Keratinocyte (primary cell): ENCODE measurements around the gene C7. TPM values are rescaled to one million over a fixed set of nuclear protein-coding genes. Genes with fewer than 3 reads are reported as not detected.

Source experiments
- DNase-seq: peaks from one replicate; pipeline ENCODE4 v3.0.0-alpha.2; 2011; ENCODE audit warnings: low read depth, missing footprints, low spot score
- FAIRE-seq: peaks from 2 replicates; lab custom pipeline; 2011; peaks lifted over from hg19 to GRCh38; lab: Jason Lieb, UNC
- H2AFZ ChIP-seq: 2 replicates; pipeline ENCODE4 v1.6.0; 2012; ENCODE audit warnings: low read length, control low read depth, inconsistent platforms; ENCODE audit not compliant: control insufficient read depth
- H3K27ac ChIP-seq: 2 replicates; pipeline ENCODE4 v1.5.1; 2011; ENCODE audit warnings: low read length; ENCODE audit not compliant: control insufficient read depth, insufficient read depth
- H3K27me3 ChIP-seq: 3 replicates; pipeline ENCODE4 v1.6.0; 2011; ENCODE audit warnings: low read length; ENCODE audit not compliant: control insufficient read depth, insufficient read depth; ENCODE audit errors: extremely low read depth
- H3K36me3 ChIP-seq, 2 experiments: 2 replicates in 1 of 2; 3 replicates in 1 of 2; pipeline ENCODE4 v1.5.1; 2011; ENCODE audit warnings: low read length in 2 of 2, mild to moderate bottlenecking in 1 of 2; ENCODE audit not compliant: control insufficient read depth in 2 of 2, insufficient read depth in 2 of 2; ENCODE audit errors: extremely low read depth in 1 of 2
- H3K4me1 ChIP-seq: 3 replicates; pipeline ENCODE4 v1.5.1; 2011; ENCODE audit warnings: low read length; ENCODE audit not compliant: control insufficient read depth, insufficient read depth; ENCODE audit errors: extremely low read depth
- H3K4me2 ChIP-seq: 3 replicates; pipeline ENCODE4 v1.6.0; 2011; ENCODE audit warnings: low read depth, low read length; ENCODE audit not compliant: control insufficient read depth, insufficient read depth; ENCODE audit errors: extremely low read depth
- H3K4me3 ChIP-seq, 3 experiments: fragments of 200-600 bp in 1 of 3; sonication (generic) in 1 of 3; 2 replicates in 2 of 3; 3 replicates in 1 of 3; pipeline ENCODE4 v1.5.1; 2011 to 2016; ENCODE audit warnings: low read length in 3 of 3, mild to moderate bottlenecking in 3 of 3, control low read depth in 2 of 3, inconsistent platforms in 1 of 3, low read depth in 1 of 3, mixed read lengths in 1 of 3, mixed run types in 1 of 3, moderate library complexity in 1 of 3; ENCODE audit not compliant: control insufficient read depth in 2 of 3, insufficient read depth in 2 of 3; ENCODE audit errors: extremely low read depth in 1 of 3
- H3K79me2 ChIP-seq: 2 replicates; pipeline ENCODE4 v1.6.0; 2012; ENCODE audit warnings: low read length; ENCODE audit not compliant: control insufficient read depth, insufficient read depth
- H3K9ac ChIP-seq: 3 replicates; pipeline ENCODE4 v1.6.0; 2011; ENCODE audit warnings: low read length; ENCODE audit not compliant: control insufficient read depth, insufficient read depth; ENCODE audit errors: extremely low read depth
- H3K9me1 ChIP-seq: 3 replicates; pipeline ENCODE4 v1.6.0; 2011; ENCODE audit warnings: low read length; ENCODE audit not compliant: control insufficient read depth, insufficient read depth; ENCODE audit errors: extremely low read depth
- H3K9me3 ChIP-seq: 2 replicates; pipeline ENCODE4 v1.5.1; 2012; ENCODE audit warnings: low read depth, low read length; ENCODE audit not compliant: control insufficient read depth
- H4K20me1 ChIP-seq: 3 replicates; pipeline ENCODE4 v1.6.0; 2011; ENCODE audit warnings: low read length; ENCODE audit not compliant: control insufficient read depth, insufficient read depth; ENCODE audit errors: extremely low read depth
- EZH2 ChIP-seq: IDR thresholded peaks from one replicate; pipeline ENCODE4 v1.6.1; 2012; ENCODE audit warnings: inconsistent platforms, mild to moderate bottlenecking, low read length, moderate library complexity
- dilution Hi-C: fragments of 300-500 bp; cut with MboI; formaldehyde crosslinking; loops from one replicate; pipeline ENCODE4 v1.7.0; 2020; ENCODE audit warnings: low sequenced_read_pairs; ENCODE audit not compliant: extremely low pct_ligation_motif_present
- polyA plus RNA-seq, 5 experiments: library from polyadenylated mRNA; depleted of rRNA in 3 of 5; stranded (reverse) in 3 of 5; stranded (forward) in 1 of 5; unstranded in 1 of 5; fragments of >200 nt; gene quantifications; 1 replicate in 1 of 5; 2 replicates in 3 of 5; 3 replicates in 1 of 5; pipeline versions ENCODE4 v1.2.1 to v1.2.3, GENCODE V29; 2011 to 2012; ENCODE audit warnings: missing spikeins in 2 of 5, low read depth in 1 of 5, low replicate concordance in 1 of 5
- TF ChIP-seq, protein P1 (sequence below), 3 experiments: IDR thresholded peaks in 1 of 3; conservative IDR thresholded peaks in 1 of 3; optimal IDR thresholded peaks in 1 of 3; 2 replicates in 2 of 3; 3 replicates in 1 of 3; pipeline versions ENCODE3 to v1.5.1; 2011; ENCODE audit warnings: low read length in 3 of 3, mild to moderate bottlenecking in 3 of 3, moderate library complexity in 2 of 3, control low read depth in 1 of 3, inconsistent platforms in 1 of 3; ENCODE audit not compliant: insufficient read depth in 2 of 3; ENCODE audit errors: extremely low read depth in 1 of 3

The C7 gene
- polyA plus RNA-seq, 1 donor (not counting 4 experiments of a cell fraction or from before 2014, with no cell fraction given) = not detected

DNA sequence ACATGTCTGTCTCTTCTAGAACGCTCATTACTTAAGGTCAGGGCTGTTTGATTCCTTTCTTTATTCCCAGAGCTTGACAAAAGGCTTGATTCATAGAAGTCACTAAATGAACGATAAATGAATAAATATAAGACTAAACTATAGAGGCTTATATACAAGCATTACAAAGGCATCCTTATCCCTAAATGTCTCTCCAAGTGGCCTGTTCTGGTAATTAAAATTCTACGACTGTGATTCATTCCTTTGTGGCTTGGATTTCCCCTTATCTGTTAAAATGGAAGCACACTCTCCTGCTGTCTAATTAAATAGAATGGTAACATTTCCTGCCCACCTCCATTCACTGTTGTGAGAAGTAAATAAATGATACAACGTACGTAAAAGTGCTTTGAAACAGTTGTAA lies 49.5 kb downstream of the C7 start:
- Histone ChIP-seq H3K27me3 (no peaks in the 10 kb centered on the region), H4K20me1 (no peaks in the 10 kb centered on the region), H2AFZ (no peak overlapping the region), H3K4me1 (no peaks in the 10 kb centered on the region), H3K9me1 (no peaks in the 10 kb centered on the region), H3K79me2 (no peaks in the 10 kb centered on the region), H3K9me3 (peaks cover 2% of the 10 kb centered on the region), H3K36me3 (no peaks in the 10 kb centered on the region), H3K4me2 (no peak overlapping the region), H3K9ac (no peak overlapping the region), H3K4me3 (no peak overlapping the region), H3K27ac (no peak overlapping the region)
- no peak for FAIRE-seq
- TF ChIP-seq, protein P1, sequence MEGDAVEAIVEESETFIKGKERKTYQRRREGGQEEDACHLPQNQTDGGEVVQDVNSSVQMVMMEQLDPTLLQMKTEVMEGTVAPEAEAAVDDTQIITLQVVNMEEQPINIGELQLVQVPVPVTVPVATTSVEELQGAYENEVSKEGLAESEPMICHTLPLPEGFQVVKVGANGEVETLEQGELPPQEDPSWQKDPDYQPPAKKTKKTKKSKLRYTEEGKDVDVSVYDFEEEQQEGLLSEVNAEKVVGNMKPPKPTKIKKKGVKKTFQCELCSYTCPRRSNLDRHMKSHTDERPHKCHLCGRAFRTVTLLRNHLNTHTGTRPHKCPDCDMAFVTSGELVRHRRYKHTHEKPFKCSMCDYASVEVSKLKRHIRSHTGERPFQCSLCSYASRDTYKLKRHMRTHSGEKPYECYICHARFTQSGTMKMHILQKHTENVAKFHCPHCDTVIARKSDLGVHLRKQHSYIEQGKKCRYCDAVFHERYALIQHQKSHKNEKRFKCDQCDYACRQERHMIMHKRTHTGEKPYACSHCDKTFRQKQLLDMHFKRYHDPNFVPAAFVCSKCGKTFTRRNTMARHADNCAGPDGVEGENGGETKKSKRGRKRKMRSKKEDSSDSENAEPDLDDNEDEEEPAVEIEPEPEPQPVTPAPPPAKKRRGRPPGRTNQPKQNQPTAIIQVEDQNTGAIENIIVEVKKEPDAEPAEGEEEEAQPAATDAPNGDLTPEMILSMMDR (optimal IDR thresholded peaks at IDR 0.05 in 1 of 3, IDR thresholded peaks at IDR 0.05 in 1 of 3, conservative IDR thresholded peaks at IDR 0.05 in 1 of 3; ENCODE audit: extremely low read depth in 1 of 3, insufficient read depth in 2 of 3, low read length in 3 of 3) = no peak
- no peak for TF ChIP-seq EZH2
- DNase-seq = no peak
- dilution Hi-C loops = no loop called here

DNA sequence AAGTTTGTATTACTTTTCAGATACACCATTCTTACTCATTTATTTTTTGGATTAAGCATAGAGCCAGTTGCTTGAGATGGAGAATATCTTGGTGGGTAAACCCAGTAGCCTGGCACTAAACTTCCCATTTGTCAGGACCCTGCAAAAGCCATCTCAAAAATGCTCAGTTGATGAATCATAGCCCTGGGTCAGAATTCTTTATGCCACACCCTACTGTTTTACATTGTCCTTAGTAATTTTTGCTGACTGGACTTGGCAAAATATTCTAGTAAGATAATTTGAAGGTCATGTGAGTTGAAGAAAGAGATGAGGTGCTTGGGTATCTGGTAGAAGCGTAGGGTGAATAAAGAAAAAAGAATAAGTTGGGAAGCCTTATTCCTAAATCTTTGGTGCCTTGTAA lies 50.7 kb downstream of the C7 start:
- Histone ChIP-seq H3K4me2 (no peak overlapping the region), H3K79me2 (no peaks in the 10 kb centered on the region), H3K9me3 (peaks cover 2% of the 10 kb centered on the region), H3K36me3 (no peaks in the 10 kb centered on the region), H3K4me1 (no peaks in the 10 kb centered on the region), H3K27me3 (no peaks in the 10 kb centered on the region), H4K20me1 (no peaks in the 10 kb centered on the region), H3K4me3 (no peak overlapping the region), H3K9me1 (no peaks in the 10 kb centered on the region), H3K9ac (no peak overlapping the region), H3K27ac (no peak overlapping the region), H2AFZ (no peak overlapping the region)
- DNase-seq (no peak), FAIRE-seq (no peak)
- no peak for TF ChIP-seq EZH2
- TF ChIP-seq, protein P1 (optimal IDR thresholded peaks at IDR 0.05 in 1 of 3, IDR thresholded peaks at IDR 0.05 in 1 of 3, conservative IDR thresholded peaks at IDR 0.05 in 1 of 3; ENCODE audit: extremely low read depth in 1 of 3, insufficient read depth in 2 of 3, low read length in 3 of 3) = no peak
- dilution Hi-C loops = no loop called here
